ENCODE results near the gene FOXK2. TPM values are rescaled to one million over a fixed set of nuclear protein-coding genes. Genes with fewer than 3 reads are reported as not detected.

The FOXK2 gene
- polyA plus RNA-seq, 2 of the 4 experiments (the other 2 are of a cell fraction): 34.8 to 39.2 TPM

GRCh38 chr17:82529914-82530300 lies 10.4 kb downstream of the FOXK2 start:
- FAIRE-seq (no peak), DNase-seq (ENCODE audit: low read depth in 1 of 2, low spot score in 1 of 2) (no peak), ATAC-seq (no peak)
- ChIA-PET POLR2A (no interaction called here), CTCF (interaction anchor here (1.0 to 4.0 kb wide), 11 partner anchors 8 to 245 kb away, joined by 3 to 24 read pairs (median 4); partner anchors contain the start of gene FOXK2)
- WGBS (ENCODE audit: missing lambda C conversion rate): 82% methylated on average over 9 of the region's 9 CpGs
- Histone ChIP-seq H3K9me3 (no peaks in the 10 kb centered on the region), H3K27ac (no peak overlapping the region), H3K4me3 (no peak overlapping the region), H3K4me1 (peaks cover 45% of the 10 kb centered on the region), H3K4me2 (no peak overlapping the region; the same call in 2 of the 3 replicates)
- TF ChIP-seq POLR2AphosphoS2 (conservative IDR thresholded peaks at IDR 0.05; ENCODE audit: low read length): no peak
- no peak for TF ChIP-seq CHD4 (IDR thresholded peaks at IDR 0.05; ENCODE audit: borderline replicate concordance)
- TF ChIP-seq HOXB13 (CRISPR knock-in tag; IDR thresholded peaks at IDR 0.05; ENCODE audit: low read depth): no peak
- TF ChIP-seq RCOR1 (IDR thresholded peaks at IDR 0.05; ENCODE audit: low read depth, low read length): no peak
- TF ChIP-seq HMGXB4 (CRISPR knock-in tag; IDR thresholded peaks at IDR 0.05; ENCODE audit: borderline replicate concordance): no peak

GRCh38 chr17:82531431-82531881 lies 11.9 kb downstream of the FOXK2 start:
- WGBS (ENCODE audit: missing lambda C conversion rate): 74% methylated on average over 7 of the region's 7 CpGs
- H3K27ac ChIP-seq: peak overlapping the region in 1 of 2 experiments; percentile 6; a peak in 1 of 6 replicates
- DNase-seq (ENCODE audit: low read depth in 1 of 2, low spot score in 1 of 2) (no peak), ATAC-seq (peak in 1 of 2 experiments; percentile 54; a peak in 3 of 6 replicates), FAIRE-seq (peak; percentile 28)
- H3K9me3 ChIP-seq: no peaks in the 10 kb centered on the region
- no peak overlapping the region for H3K4me3 ChIP-seq
- H3K4me2 ChIP-seq: peak overlapping the region; percentile 59
- POLR2A ChIA-PET: no interaction called here
- peaks cover 59% of the 10 kb centered on the region for H3K4me1 ChIP-seq
- CTCF ChIA-PET: interaction anchor here (0.7 to 4.0 kb wide), 6 partner anchors 11 to 249 kb away, joined by 3 to 24 read pairs (median 10); partner anchors contain the start of gene FOXK2
- TF ChIP-seq RAD21 (conservative IDR thresholded peaks at IDR 0.05 in 1 of 2, IDR thresholded peaks at IDR 0.05 in 1 of 2): no peak
- TF ChIP-seq FOSL2 (IDR thresholded peaks at IDR 0.05): no peak
- TF ChIP-seq FOSL2 (CRISPR knock-in tag; IDR thresholded peaks at IDR 0.05): peak; percentile 41; the same call in 1 of the 2 replicates

GRCh38 chr17:82534401-82534812 lies 14.9 kb downstream of the FOXK2 start:
- no peak overlapping the region for H3K27ac ChIP-seq
- FAIRE-seq: no peak
- no peak for TF ChIP-seq ATOH8 (CRISPR knock-in tag; IDR thresholded peaks at IDR 0.05; ENCODE audit: low read depth)
- no peak for TF ChIP-seq RNF2 (IDR thresholded peaks at IDR 0.05; ENCODE audit: borderline replicate concordance, low read depth)
- no peak for TF ChIP-seq CHD2 (IDR thresholded peaks at IDR 0.05; ENCODE audit: low read length, partially characterized antibody)
- no peak for TF ChIP-seq RFX5 (IDR thresholded peaks at IDR 0.05)
- no peak for TF ChIP-seq USF2 (IDR thresholded peaks at IDR 0.05)
- TF ChIP-seq HES2 (IDR thresholded peaks at IDR 0.05): no peak
- no peak for TF ChIP-seq PHF8 (IDR thresholded peaks at IDR 0.05; ENCODE audit: borderline replicate concordance, low read depth)
- no peak for TF ChIP-seq MAZ (IDR thresholded peaks at IDR 0.05; ENCODE audit: borderline replicate concordance, low read depth, low read length)
- no peak for TF ChIP-seq MYC (IDR thresholded peaks at IDR 0.05; ENCODE audit: borderline replicate concordance, low read length)
- no peak for TF ChIP-seq FOSB (CRISPR knock-in tag; IDR thresholded peaks at IDR 0.05)
- TF ChIP-seq ESRRA (IDR thresholded peaks at IDR 0.05; ENCODE audit: borderline replicate concordance, low read length): no peak
- TF ChIP-seq CTCF (IDR thresholded peaks at IDR 0.05): no peak
- no peak for TF ChIP-seq CBX2 (IDR thresholded peaks at IDR 0.05; ENCODE audit: borderline replicate concordance, low read depth)
- TF ChIP-seq EHMT2 (IDR thresholded peaks at IDR 0.05; ENCODE audit: low read depth): no peak
- TF ChIP-seq BHLHE40 (IDR thresholded peaks at IDR 0.05; ENCODE audit: low read depth, low read length): no peak
- TF ChIP-seq TP53 (CRISPR knock-in tag; IDR thresholded peaks at IDR 0.05): no peak
- H3K4me3 ChIP-seq: no peak overlapping the region
- no peak overlapping the region for H3K4me2 ChIP-seq
- peaks cover 64% of the 10 kb centered on the region for H3K4me1 ChIP-seq
- peak; percentile 21 to 54; a peak in 3 of 6 replicates for ATAC-seq
- ChIA-PET POLR2A (no interaction called here), CTCF (interaction anchor here (1.0 to 3.1 kb wide), 6 partner anchors 8 to 299 kb away, joined by 3 to 20 read pairs (median 4); no protein-coding TSS in a partner anchor)
- DNase-seq (ENCODE audit: low read depth in 1 of 2, low spot score in 1 of 2): no peak
- 94% methylated on average over 7 of the region's 7 CpGs for WGBS (ENCODE audit: missing lambda C conversion rate)
- no peaks in the 10 kb centered on the region for H3K9me3 ChIP-seq
